Measurements from ENCODE around the gene JUP.
"Not testable (repeated sequence)": the region's sequence is repeated elsewhere in the genome, so short reads cannot be mapped to it uniquely, and the experiment has no call there.

JUP gene

GRCh38 chr17:41786227-41787020, at the start of gene JUP:
JUP (minus strand) TSS chr17:41786711; CDS start chr17:41771854, 14,857 bp downstream.
- no peaks in the 10 kb centered on the region for H3F3A ChIP-seq (ENCODE audit: insufficient read depth)
- no peaks in the 10 kb centered on the region for H3K9me2 ChIP-seq (replicated peaks; ENCODE audit: insufficient read depth, low read length)
- no peak within 1 kb of the TSS for H3K9ac ChIP-seq (ENCODE audit: low read length)
- H3K4me3 ChIP-seq (ENCODE audit: insufficient read depth, low read length, poor library complexity, severe bottlenecking), result no peak within 1 kb of the TSS
- no peaks in the 10 kb centered on the region for H3K36me3 ChIP-seq (ENCODE audit: low read length)
- peak within 1 kb of the TSS; percentile 41 for H3K4me2 ChIP-seq (ENCODE audit: low read depth, low read length, poor library complexity, severe bottlenecking)
- no peaks in the 10 kb centered on the region for H3K79me2 ChIP-seq (ENCODE audit: insufficient read depth, low read length)
- H3K9me3 ChIP-seq (ENCODE audit: insufficient read depth, low read length), result no peaks in the 10 kb centered on the region
- H3K27ac ChIP-seq (ENCODE audit: low read depth, low read length), result no peak within 1 kb of the TSS
- no peaks in the 10 kb centered on the region for H3K27me3 ChIP-seq (ENCODE audit: low read length)
- no peak within 1 kb of the TSS for H2AFZ ChIP-seq (ENCODE audit: low read depth, low read length, severe bottlenecking)
- no peaks in the 10 kb centered on the region for H4K20me1 ChIP-seq (ENCODE audit: low read depth, low read length)
- TF ChIP-seq, protein P1, sequence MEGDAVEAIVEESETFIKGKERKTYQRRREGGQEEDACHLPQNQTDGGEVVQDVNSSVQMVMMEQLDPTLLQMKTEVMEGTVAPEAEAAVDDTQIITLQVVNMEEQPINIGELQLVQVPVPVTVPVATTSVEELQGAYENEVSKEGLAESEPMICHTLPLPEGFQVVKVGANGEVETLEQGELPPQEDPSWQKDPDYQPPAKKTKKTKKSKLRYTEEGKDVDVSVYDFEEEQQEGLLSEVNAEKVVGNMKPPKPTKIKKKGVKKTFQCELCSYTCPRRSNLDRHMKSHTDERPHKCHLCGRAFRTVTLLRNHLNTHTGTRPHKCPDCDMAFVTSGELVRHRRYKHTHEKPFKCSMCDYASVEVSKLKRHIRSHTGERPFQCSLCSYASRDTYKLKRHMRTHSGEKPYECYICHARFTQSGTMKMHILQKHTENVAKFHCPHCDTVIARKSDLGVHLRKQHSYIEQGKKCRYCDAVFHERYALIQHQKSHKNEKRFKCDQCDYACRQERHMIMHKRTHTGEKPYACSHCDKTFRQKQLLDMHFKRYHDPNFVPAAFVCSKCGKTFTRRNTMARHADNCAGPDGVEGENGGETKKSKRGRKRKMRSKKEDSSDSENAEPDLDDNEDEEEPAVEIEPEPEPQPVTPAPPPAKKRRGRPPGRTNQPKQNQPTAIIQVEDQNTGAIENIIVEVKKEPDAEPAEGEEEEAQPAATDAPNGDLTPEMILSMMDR (IDR thresholded peaks at IDR 0.05; ENCODE audit: insufficient read depth, low read length, poor library complexity, severe bottlenecking), result peak; percentile 38
- TF ChIP-seq EZH2phosphoT487 (conservative IDR thresholded peaks at IDR 0.05; ENCODE audit: low read length), result no peak

- no peaks in the 10 kb centered on the region for H3K9me2 ChIP-seq (replicated peaks; ENCODE audit: insufficient read depth, low read length)
- H2AFZ ChIP-seq (ENCODE audit: low read depth, low read length, severe bottlenecking), result peak within 1 kb of the TSS; percentile 97
- H3K4me2 ChIP-seq (ENCODE audit: low read depth, low read length, poor library complexity, severe bottlenecking), result peak within 1 kb of the TSS; percentile 65
- no peak for TF ChIP-seq EZH2phosphoT487 (conservative IDR thresholded peaks at IDR 0.05; ENCODE audit: low read length)
- no peaks in the 10 kb centered on the region for H3F3A ChIP-seq (ENCODE audit: insufficient read depth)
- 0 out of 2 replicates have a peak within 1 kb of the TSS, but pooled peaks have one; percentile 41 for H3K27ac ChIP-seq (ENCODE audit: low read depth, low read length)
- H3K79me2 ChIP-seq (ENCODE audit: insufficient read depth, low read length), result peaks cover 5% of the 10 kb centered on the region; the same call in 1 of the 2 replicates
- peak within 1 kb of the TSS; percentile 64 for H3K4me3 ChIP-seq (ENCODE audit: insufficient read depth, low read length, poor library complexity, severe bottlenecking)
- H3K9me3 ChIP-seq (ENCODE audit: insufficient read depth, low read length), result no peaks in the 10 kb centered on the region
- no peaks in the 10 kb centered on the region for H3K27me3 ChIP-seq (ENCODE audit: low read length)
- H3K36me3 ChIP-seq (ENCODE audit: low read length), result no peaks in the 10 kb centered on the region
- peak within 1 kb of the TSS; percentile 83 for H3K9ac ChIP-seq (ENCODE audit: low read length)
- H4K20me1 ChIP-seq (ENCODE audit: low read depth, low read length), result no peaks in the 10 kb centered on the region
Observed at GRCh38 chr17:41835800-41836549, 49.5 kb upstream of the JUP start, which contains the start of gene NT5C3B. NT5C3B (minus strand) TSS chr17:41836232; CDS start chr17:41836193, 39 bp downstream.

DNA sequence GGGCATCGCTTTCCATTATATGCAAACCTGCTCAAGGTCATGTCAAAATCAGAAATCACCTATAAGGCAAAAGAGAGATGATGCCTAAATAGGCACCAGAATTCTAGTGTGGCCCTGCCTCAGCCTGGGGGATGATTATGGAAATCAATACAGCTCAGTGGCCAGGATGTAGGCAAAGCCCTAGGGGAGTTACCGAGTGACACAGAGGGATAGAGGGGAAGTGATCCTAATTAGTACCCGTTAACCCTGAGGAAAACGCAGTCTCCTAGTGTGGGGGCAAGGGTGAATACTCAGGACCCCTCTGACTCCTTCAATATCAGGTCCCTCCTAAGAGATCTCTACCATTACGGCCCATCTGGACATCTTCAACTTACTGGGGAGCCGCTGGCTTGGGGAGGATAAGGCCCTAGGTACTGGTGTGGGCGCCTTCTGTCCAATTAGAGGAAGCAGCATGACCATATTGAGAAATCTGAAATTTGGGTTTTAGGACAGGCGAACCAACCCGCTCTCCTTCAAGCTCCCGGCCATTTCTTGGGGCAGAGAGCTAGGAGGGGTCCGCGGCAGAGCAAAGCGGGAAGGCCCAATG, 48.8 kb upstream of the JUP start:
- Histone ChIP-seq H3K36me3 (ENCODE audit: low read length) (no peaks in the 10 kb centered on the region), H3K4me3 (ENCODE audit: insufficient read depth, low read length, poor library complexity, severe bottlenecking) (peak overlapping the region; percentile 64), H3F3A (ENCODE audit: insufficient read depth) (no peaks in the 10 kb centered on the region), H4K20me1 (ENCODE audit: low read depth, low read length) (no peaks in the 10 kb centered on the region), H3K9ac (ENCODE audit: low read length) (peak overlapping the region; percentile 83), H3K9me3 (ENCODE audit: insufficient read depth, low read length) (no peaks in the 10 kb centered on the region), H3K27me3 (ENCODE audit: low read length) (no peaks in the 10 kb centered on the region), H3K9me2 (replicated peaks; ENCODE audit: insufficient read depth, low read length) (no peaks in the 10 kb centered on the region), H3K79me2 (ENCODE audit: insufficient read depth, low read length) (peaks cover 5% of the 10 kb centered on the region; the same call in 1 of the 2 replicates), H3K27ac (ENCODE audit: low read depth, low read length) (no peak overlapping the region), H3K4me2 (ENCODE audit: low read depth, low read length, poor library complexity, severe bottlenecking) (peak overlapping the region; percentile 65), H2AFZ (ENCODE audit: low read depth, low read length, severe bottlenecking) (peak overlapping the region; percentile 97)
- TF ChIP-seq, protein P1 (IDR thresholded peaks at IDR 0.05; ENCODE audit: insufficient read depth, low read length, poor library complexity, severe bottlenecking), result no peak
- no peak for TF ChIP-seq EZH2phosphoT487 (conservative IDR thresholded peaks at IDR 0.05; ENCODE audit: low read length)

DNA sequence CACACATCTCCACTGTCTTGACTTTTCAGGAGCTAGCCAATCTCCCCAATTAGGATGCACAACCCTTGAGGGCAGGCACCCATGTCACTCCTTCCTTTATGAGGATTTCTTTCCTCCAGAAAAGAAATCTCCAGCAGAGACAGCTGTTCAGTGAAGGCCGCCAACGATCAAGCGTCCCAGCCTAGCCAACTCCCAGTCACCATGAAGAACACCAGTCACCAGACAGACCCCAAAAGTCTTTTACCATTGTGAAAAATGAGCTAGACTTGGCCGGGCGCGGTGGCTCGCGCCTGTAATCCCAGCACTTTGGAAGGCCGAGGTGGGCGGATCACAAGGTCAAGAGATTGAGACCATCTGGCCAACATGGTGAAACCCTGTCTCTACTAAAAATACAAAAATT, 43.5 kb upstream of the JUP start:
- not testable (repeated sequence) for H3K36me3 ChIP-seq (ENCODE audit: low read length); H3K27me3 ChIP-seq (ENCODE audit: low read length); H3K9me2 ChIP-seq (replicated peaks; ENCODE audit: insufficient read depth, low read length)

More for the DNA sequence above, 43.5 kb upstream of the JUP start:
- not testable (repeated sequence) for H3F3A ChIP-seq (ENCODE audit: insufficient read depth); H3K9me3 ChIP-seq (ENCODE audit: insufficient read depth, low read length); H3K4me3 ChIP-seq (ENCODE audit: insufficient read depth, low read length, poor library complexity, severe bottlenecking); H2AFZ ChIP-seq (ENCODE audit: low read depth, low read length, severe bottlenecking); H3K79me2 ChIP-seq (ENCODE audit: insufficient read depth, low read length); H3K4me2 ChIP-seq (ENCODE audit: low read depth, low read length, poor library complexity, severe bottlenecking); H3K27ac ChIP-seq (ENCODE audit: low read depth, low read length); H4K20me1 ChIP-seq (ENCODE audit: low read depth, low read length); H3K9ac ChIP-seq (ENCODE audit: low read length)

Measured in SU-DHL-6 (cell line).